Measurements from ENCODE around the gene CDH23. TPM values are rescaled to one million over a fixed set of nuclear protein-coding genes. Genes with fewer than 3 reads are reported as not detected.
"Not testable (repeated sequence)": the region's sequence is repeated elsewhere in the genome, so short reads cannot be mapped to it uniquely, and the experiment has no call there.

Gene CDH23
- total and polyA plus RNA-seq, 2 donors from 2014 or later, result 1.1 to 6.4 TPM

DNA sequence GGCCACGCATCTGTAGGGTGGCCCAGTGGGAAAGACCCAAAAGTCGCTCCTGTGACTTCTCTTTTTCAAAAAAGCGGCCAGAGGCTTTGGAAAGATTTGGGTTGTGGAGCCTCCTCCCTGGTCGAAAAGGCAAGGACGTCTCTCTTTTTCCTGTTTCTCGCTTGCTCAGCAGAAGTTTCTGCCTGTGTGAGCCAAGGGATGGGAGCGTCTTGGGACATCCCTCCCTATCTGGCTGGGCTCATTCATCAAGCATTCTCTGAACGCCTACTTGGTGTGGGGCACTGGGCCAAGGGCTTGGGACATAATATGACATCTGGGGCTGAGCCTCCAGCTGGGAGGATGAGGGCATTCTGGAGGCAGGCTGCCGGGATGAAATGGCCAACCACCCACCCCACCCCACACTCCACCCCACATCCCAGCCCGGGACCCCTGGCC is 201.9 kb downstream of the CDH23 start:
- TF ChIP-seq, protein P1, sequence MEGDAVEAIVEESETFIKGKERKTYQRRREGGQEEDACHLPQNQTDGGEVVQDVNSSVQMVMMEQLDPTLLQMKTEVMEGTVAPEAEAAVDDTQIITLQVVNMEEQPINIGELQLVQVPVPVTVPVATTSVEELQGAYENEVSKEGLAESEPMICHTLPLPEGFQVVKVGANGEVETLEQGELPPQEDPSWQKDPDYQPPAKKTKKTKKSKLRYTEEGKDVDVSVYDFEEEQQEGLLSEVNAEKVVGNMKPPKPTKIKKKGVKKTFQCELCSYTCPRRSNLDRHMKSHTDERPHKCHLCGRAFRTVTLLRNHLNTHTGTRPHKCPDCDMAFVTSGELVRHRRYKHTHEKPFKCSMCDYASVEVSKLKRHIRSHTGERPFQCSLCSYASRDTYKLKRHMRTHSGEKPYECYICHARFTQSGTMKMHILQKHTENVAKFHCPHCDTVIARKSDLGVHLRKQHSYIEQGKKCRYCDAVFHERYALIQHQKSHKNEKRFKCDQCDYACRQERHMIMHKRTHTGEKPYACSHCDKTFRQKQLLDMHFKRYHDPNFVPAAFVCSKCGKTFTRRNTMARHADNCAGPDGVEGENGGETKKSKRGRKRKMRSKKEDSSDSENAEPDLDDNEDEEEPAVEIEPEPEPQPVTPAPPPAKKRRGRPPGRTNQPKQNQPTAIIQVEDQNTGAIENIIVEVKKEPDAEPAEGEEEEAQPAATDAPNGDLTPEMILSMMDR (IDR thresholded peaks at IDR 0.05; ENCODE audit: borderline replicate concordance, extremely low read depth, insufficient read depth), result no peak
- Histone ChIP-seq H3K36me3 (ENCODE audit: control insufficient read depth in 2 of 3, insufficient read depth in 3 of 3, low read length in 3 of 3) (no peaks in the 10 kb centered on the region), H3K4me3 (ENCODE audit: low read length in 3 of 3) (no peak overlapping the region), H3K27me3 (ENCODE audit: control insufficient read depth, insufficient read depth, low read length) (no peaks in the 10 kb centered on the region), H3K9me3 (ENCODE audit: control insufficient read depth in 2 of 3, insufficient read depth in 1 of 3, low read length in 3 of 3) (no peaks in the 10 kb centered on the region), H3K9ac (ENCODE audit: low read length in 3 of 3) (no peak overlapping the region), H3K4me1 (ENCODE audit: control insufficient read depth in 2 of 3, insufficient read depth in 2 of 3, low read depth in 1 of 3, low read length in 3 of 3) (peaks cover 0 to 6% (median 0%) of the 10 kb centered on the region in 3 donors), H3K27ac (ENCODE audit: low read depth in 2 of 2, low read length in 2 of 2) (peak overlapping the region in 1 of 2 donors; percentile 62)
- peak in 2 of 5 donors; percentile 45 to 95 for DNase-seq
- intact Hi-C loops (cut with DNase I), result no loop called here
- FAIRE-seq, result no peak

DNA sequence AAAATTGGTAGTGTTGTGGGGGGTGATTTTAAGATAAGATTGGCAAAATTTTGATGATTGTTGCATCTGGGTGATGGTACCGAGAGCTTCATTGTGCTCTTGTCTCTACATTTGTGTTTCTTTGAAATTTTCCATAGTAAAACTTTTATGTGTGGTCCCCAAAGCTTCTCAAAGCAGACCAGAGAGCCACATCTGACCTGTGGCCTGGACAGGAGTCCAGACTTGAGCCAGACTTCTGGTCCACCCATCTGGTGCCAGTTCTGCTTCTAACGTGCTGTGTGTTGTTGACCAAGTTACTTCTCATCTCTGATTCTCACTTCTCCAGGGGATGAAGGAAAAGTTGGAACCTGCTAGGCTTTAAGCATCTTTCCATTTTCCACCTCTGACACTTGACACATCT is 202.8 kb downstream of the CDH23 start:
- no peak for FAIRE-seq
- no peak overlapping the region for H3K4me3 ChIP-seq (ENCODE audit: low read length in 3 of 3)
- H3K27me3 ChIP-seq (ENCODE audit: control insufficient read depth, insufficient read depth, low read length), result no peaks in the 10 kb centered on the region
- DNase-seq, result no peak
- no peaks in the 10 kb centered on the region for H3K9me3 ChIP-seq (ENCODE audit: control insufficient read depth in 2 of 3, insufficient read depth in 1 of 3, low read length in 3 of 3)
- peaks cover 0 to 6% (median 0%) of the 10 kb centered on the region in 3 donors for H3K4me1 ChIP-seq (ENCODE audit: control insufficient read depth in 2 of 3, insufficient read depth in 2 of 3, low read depth in 1 of 3, low read length in 3 of 3)
- H3K9ac ChIP-seq (ENCODE audit: low read length in 3 of 3), result no peak overlapping the region
- intact Hi-C loops (cut with DNase I), result no loop called here
- H3K36me3 ChIP-seq (ENCODE audit: control insufficient read depth in 2 of 3, insufficient read depth in 3 of 3, low read length in 3 of 3), result no peaks in the 10 kb centered on the region
- TF ChIP-seq, protein P1 (IDR thresholded peaks at IDR 0.05; ENCODE audit: borderline replicate concordance, extremely low read depth, insufficient read depth), result no peak
- H3K27ac ChIP-seq (ENCODE audit: low read depth in 2 of 2, low read length in 2 of 2), result no peak overlapping the region

DNA sequence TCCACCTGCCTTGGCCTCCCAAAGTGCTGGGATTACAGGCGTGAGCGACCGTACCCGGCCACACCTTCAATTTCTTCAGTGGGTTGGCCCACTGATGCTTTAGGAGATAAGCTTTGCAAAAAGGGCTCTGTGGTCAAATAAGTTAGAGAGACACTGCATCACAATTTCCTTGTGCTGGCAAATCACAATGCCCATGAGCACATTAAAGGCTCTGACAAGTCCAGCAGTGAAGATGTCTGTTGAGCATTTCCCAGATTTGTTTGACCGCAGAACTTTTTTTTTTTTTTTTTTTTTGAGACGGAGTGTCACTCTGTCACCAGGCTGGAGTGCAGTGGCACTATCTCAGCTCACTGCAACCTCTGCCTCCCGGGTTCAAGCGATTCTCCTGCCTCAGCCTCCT is 203.5 kb downstream of the CDH23 start:
- DNase-seq; H3K4me3 ChIP-seq (ENCODE audit: low read length in 3 of 3); H3K9ac ChIP-seq (ENCODE audit: low read length in 3 of 3); H3K36me3 ChIP-seq (ENCODE audit: control insufficient read depth in 2 of 3, insufficient read depth in 3 of 3, low read length in 3 of 3); H3K4me1 ChIP-seq (ENCODE audit: control insufficient read depth in 2 of 3, insufficient read depth in 2 of 3, low read depth in 1 of 3, low read length in 3 of 3); H3K27ac ChIP-seq (ENCODE audit: low read depth in 2 of 2, low read length in 2 of 2); FAIRE-seq; intact Hi-C loops (cut with DNase I); H3K27me3 ChIP-seq (ENCODE audit: control insufficient read depth, insufficient read depth, low read length); H3K9me3 ChIP-seq (ENCODE audit: control insufficient read depth in 2 of 3, insufficient read depth in 1 of 3, low read length in 3 of 3): not testable (repeated sequence)

DNA sequence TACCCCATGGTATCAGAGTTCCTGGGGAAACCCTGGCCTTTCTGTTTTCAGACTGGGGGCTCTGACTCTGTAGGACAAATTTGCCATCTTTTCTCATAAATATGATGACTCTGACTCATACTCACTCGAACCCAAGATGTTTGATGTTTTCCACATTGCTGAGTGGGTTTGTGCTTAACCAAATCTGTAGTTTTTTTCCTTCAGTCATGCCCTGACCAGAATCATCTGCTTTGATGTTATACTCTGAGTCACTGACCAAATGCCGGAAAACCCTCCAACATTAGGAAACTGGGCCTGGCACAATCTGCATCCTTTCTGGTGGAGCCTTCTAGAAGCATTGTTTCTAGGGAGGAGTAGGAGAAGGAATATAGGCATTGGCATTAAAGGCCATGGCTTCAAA is 204.1 kb downstream of the CDH23 start:
- no peak overlapping the region for H3K4me3 ChIP-seq (ENCODE audit: low read length in 3 of 3)
- H3K9me3 ChIP-seq (ENCODE audit: control insufficient read depth in 2 of 3, insufficient read depth in 1 of 3, low read length in 3 of 3), result no peaks in the 10 kb centered on the region
- H3K27me3 ChIP-seq (ENCODE audit: control insufficient read depth, insufficient read depth, low read length), result no peaks in the 10 kb centered on the region
- no peak overlapping the region for H3K27ac ChIP-seq (ENCODE audit: low read depth in 2 of 2, low read length in 2 of 2)
- H3K9ac ChIP-seq (ENCODE audit: low read length in 3 of 3), result no peak overlapping the region
- DNase-seq (no peak), FAIRE-seq (no peak)
- H3K4me1 ChIP-seq (ENCODE audit: control insufficient read depth in 2 of 3, insufficient read depth in 2 of 3, low read depth in 1 of 3, low read length in 3 of 3), result peaks cover 0 to 6% (median 0%) of the 10 kb centered on the region in 3 donors
- TF ChIP-seq, protein P1 (IDR thresholded peaks at IDR 0.05; ENCODE audit: borderline replicate concordance, extremely low read depth, insufficient read depth), result no peak
- H3K36me3 ChIP-seq (ENCODE audit: control insufficient read depth in 2 of 3, insufficient read depth in 3 of 3, low read length in 3 of 3), result no peaks in the 10 kb centered on the region
- intact Hi-C loops (cut with DNase I), result no loop called here

Data from kidney (tissue), 14 donors.